WTC11 (cell line): Measurements from ENCODE around the gene BOK.

Experiments
- CBFB ChIP-seq: sonication (generic); formaldehyde crosslinking; IDR thresholded peaks from 2 replicates; pipeline ENCODE4 v1.8.1; 2022; ENCODE audit warnings: mild to moderate bottlenecking, low read depth, missing genetic modification reagents
- ESRRA ChIP-seq: sonication (generic); formaldehyde crosslinking; IDR thresholded peaks from 2 replicates; pipeline ENCODE4 v1.8.1; 2022; ENCODE audit warnings: mild to moderate bottlenecking, missing genetic modification reagents, borderline replicate concordance
- MXD4 ChIP-seq: fragments of 250-450 bp; sonication (Bioruptor Pico); IDR thresholded peaks from 2 replicates; pipeline ENCODE4 v1.8.0; 2021; ENCODE audit warnings: mild to moderate bottlenecking, moderate library complexity, borderline replicate concordance
- TF ChIP-seq, protein P1 (sequence below): sonication (generic); formaldehyde crosslinking; conservative IDR thresholded peaks from 2 replicates; pipeline ENCODE4 v1.8.1; 2022; ENCODE audit warnings: mild to moderate bottlenecking, missing genetic modification reagents

- no peak for TF ChIP-seq ESRRA (CRISPR knock-in tag)
- no peak for TF ChIP-seq CBFB (CRISPR knock-in tag)
- TF ChIP-seq, protein P1, sequence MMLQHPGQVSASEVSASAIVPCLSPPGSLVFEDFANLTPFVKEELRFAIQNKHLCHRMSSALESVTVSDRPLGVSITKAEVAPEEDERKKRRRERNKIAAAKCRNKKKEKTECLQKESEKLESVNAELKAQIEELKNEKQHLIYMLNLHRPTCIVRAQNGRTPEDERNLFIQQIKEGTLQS (CRISPR knock-in tag), result no peak
- TF ChIP-seq MXD4, result no peak
Measured at GRCh38 chr2:241556746-241557145, 1.8 kb upstream of the BOK start.
